ENCODE data around the gene OR2AK2.

Gene OR2AK2

GRCh38 chr1:247964933-247965332 lies at the start of gene OR2AK2:
Gene OR2AK2 (plus strand): TSS chr1:247965233. CDS start chr1:247965377, 144 bp downstream.
- DNase-seq: no peak

- DNase-seq: no peak
These were observed 45.1 kb upstream of the OR2AK2 start, which contains the start of gene OR2T8 for GRCh38 chr1:247919952-247920351. Gene OR2T8 (plus strand): TSS chr1:247920252. CDS start chr1:247921018, 766 bp downstream.

GRCh38 chr1:247923941-247924340 lies 41.1 kb upstream of the OR2AK2 start:
- DNase-seq: no peak

GRCh38 chr1:247924868-247925267 lies 40.2 kb upstream of the OR2AK2 start, which contains the start of gene OR2AJ1:
Gene OR2AJ1 (plus strand): TSS chr1:247924889. CDS start chr1:247933769, 8,880 bp downstream.
- DNase-seq: no peak

GRCh38 chr1:247933989-247934388 lies 31.0 kb upstream of the OR2AK2 start:
- DNase-seq: no peak

GRCh38 chr1:247935781-247936180 lies 29.3 kb upstream of the OR2AK2 start:
- DNase-seq: no peak

- DNase-seq: no peak
These were observed 28.6 kb upstream of the OR2AK2 start for GRCh38 chr1:247936415-247936814.

- peak; percentile 44 for DNase-seq
These were observed 27.9 kb upstream of the OR2AK2 start for GRCh38 chr1:247936965-247937734.

GRCh38 chr1:247942624-247943023 lies 22.4 kb upstream of the OR2AK2 start:
- no peak for DNase-seq

GRCh38 chr1:247948558-247948957 lies 16.5 kb upstream of the OR2AK2 start, which contains the start of gene OR2L8:
Gene OR2L8 (plus strand): TSS chr1:247948858. CDS start chr1:247948858, 0 bp downstream.
- DNase-seq: no peak

- DNase-seq: no peak
These were observed 11.6 kb upstream of the OR2AK2 start for GRCh38 chr1:247953408-247953807.

- DNase-seq: no peak
These were observed 3.2 kb upstream of the OR2AK2 start for GRCh38 chr1:247961791-247962190.

- DNase-seq: no peak
These were observed 2.0 kb upstream of the OR2AK2 start for GRCh38 chr1:247962911-247963588.

- no peak for DNase-seq
These were observed 1.6 kb downstream of the OR2AK2 start for GRCh38 chr1:247966532-247967204.

- DNase-seq: no peak
These were observed 28.0 kb downstream of the OR2AK2 start for GRCh38 chr1:247992986-247993385.

- DNase-seq: no peak
These were observed 33.8 kb downstream of the OR2AK2 start for GRCh38 chr1:247998811-247999210.

GRCh38 chr1:248000169-248000568 lies 35.1 kb downstream of the OR2AK2 start:
- DNase-seq: no peak

GRCh38 chr1:248007778-248008177 lies 42.7 kb downstream of the OR2AK2 start:
- no peak for DNase-seq

GRCh38 chr1:248009681-248010080 lies 44.6 kb downstream of the OR2AK2 start:
- DNase-seq: no peak

GRCh38 chr1:248013229-248013710 lies 48.2 kb downstream of the OR2AK2 start, which contains the start of gene OR2L5:
Gene OR2L5 (plus strand): TSS chr1:248013660. CDS start chr1:248021948, 8,288 bp downstream.
- no peak for DNase-seq

- no peak for DNase-seq
These were observed 50.8 kb downstream of the OR2AK2 start for GRCh38 chr1:248015803-248016202.

All from NCI-H146 (cell line).